ENCODE data around the gene RAB10. TPM values are rescaled to one million over a fixed set of nuclear protein-coding genes. Genes with fewer than 3 reads are reported as not detected.

Gene RAB10
- total and polyA plus RNA-seq, 4 donors: 37.6 to 149 (median 85.2) TPM

DNA sequence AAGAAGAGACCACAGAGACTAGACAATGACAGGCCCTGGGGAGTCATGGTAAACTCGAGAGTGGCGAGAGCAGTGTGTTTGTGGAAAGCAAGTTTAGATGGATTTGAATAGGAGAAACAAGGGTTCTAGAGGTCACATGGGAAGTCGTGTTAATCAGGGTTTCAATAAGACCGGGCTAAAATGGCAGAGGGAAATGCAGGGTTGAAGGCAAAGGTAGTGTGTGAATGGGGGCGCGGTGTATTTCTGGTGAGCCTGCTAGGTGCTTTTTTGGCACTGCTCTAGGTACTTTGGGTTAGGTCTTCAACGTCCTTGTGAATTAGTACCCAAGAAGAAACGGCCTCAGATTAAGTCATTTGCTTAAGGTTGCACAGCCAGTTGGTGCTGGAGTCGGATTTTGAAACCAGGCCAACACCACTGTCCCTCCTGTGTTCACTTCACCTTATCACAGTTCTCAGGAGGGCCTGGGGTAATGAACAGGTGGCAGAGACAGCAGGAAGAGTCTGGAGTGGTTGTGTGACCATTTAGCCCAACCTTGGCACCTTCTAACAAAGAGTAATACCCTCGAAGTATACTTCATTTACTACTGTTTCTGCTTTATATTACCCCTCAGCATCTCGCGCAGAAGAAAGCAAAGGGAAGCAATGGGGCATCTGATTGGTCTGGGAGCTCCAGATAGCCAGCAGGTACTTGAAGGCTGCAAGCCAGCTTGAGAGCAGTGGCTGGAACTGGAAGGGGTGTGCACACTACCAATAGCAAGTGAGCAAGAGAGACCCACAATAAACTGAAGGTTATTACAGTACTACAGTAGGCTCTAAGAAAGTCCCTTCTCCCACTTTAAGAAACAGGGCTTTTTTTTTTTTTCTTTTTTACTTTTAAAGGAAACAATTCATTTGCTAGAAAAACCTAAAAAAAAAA, 105.6 kb downstream of the RAB10 start:
- no peak overlapping the region for H3K9ac ChIP-seq (ENCODE audit: insufficient read depth in 1 of 2, low read length in 2 of 2)
- DNase-seq (peak; percentile 17 to 30 (median 24)), ATAC-seq (ENCODE audit: insufficient read depth, low FRiP score) (no peak)
- peaks cover 0 to 8% (median 2%) of the 10 kb centered on the region in 4 donors for H3K36me3 ChIP-seq (ENCODE audit: control insufficient read depth in 4 of 4, insufficient read depth in 4 of 4, low read length in 4 of 4)
- peaks cover 0 to 9% (median 3%) of the 10 kb centered on the region in 5 donors for H3K4me1 ChIP-seq (ENCODE audit: control insufficient read depth in 5 of 5, insufficient read depth in 5 of 5, low read length in 5 of 5)
- H3K9me3 ChIP-seq (ENCODE audit: control insufficient read depth in 4 of 4, insufficient read depth in 3 of 4, low read length in 3 of 4): no peaks in the 10 kb centered on the region
- H3K27me3 ChIP-seq (ENCODE audit: control insufficient read depth in 3 of 3, insufficient read depth in 3 of 3, low read length in 2 of 3): no peaks in the 10 kb centered on the region
- TF ChIP-seq, protein P1, sequence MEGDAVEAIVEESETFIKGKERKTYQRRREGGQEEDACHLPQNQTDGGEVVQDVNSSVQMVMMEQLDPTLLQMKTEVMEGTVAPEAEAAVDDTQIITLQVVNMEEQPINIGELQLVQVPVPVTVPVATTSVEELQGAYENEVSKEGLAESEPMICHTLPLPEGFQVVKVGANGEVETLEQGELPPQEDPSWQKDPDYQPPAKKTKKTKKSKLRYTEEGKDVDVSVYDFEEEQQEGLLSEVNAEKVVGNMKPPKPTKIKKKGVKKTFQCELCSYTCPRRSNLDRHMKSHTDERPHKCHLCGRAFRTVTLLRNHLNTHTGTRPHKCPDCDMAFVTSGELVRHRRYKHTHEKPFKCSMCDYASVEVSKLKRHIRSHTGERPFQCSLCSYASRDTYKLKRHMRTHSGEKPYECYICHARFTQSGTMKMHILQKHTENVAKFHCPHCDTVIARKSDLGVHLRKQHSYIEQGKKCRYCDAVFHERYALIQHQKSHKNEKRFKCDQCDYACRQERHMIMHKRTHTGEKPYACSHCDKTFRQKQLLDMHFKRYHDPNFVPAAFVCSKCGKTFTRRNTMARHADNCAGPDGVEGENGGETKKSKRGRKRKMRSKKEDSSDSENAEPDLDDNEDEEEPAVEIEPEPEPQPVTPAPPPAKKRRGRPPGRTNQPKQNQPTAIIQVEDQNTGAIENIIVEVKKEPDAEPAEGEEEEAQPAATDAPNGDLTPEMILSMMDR (IDR thresholded peaks at IDR 0.05; ENCODE audit: control extremely low read depth, extremely low read depth): no peak
- no peak overlapping the region for H3K27ac ChIP-seq (ENCODE audit: low read depth in 1 of 2, low read length in 1 of 2)
- H3K4me3 ChIP-seq: no peak overlapping the region
- 74 to 78% methylated on average over 12 of the region's 12 CpGs for WGBS, 2 donors

DNA sequence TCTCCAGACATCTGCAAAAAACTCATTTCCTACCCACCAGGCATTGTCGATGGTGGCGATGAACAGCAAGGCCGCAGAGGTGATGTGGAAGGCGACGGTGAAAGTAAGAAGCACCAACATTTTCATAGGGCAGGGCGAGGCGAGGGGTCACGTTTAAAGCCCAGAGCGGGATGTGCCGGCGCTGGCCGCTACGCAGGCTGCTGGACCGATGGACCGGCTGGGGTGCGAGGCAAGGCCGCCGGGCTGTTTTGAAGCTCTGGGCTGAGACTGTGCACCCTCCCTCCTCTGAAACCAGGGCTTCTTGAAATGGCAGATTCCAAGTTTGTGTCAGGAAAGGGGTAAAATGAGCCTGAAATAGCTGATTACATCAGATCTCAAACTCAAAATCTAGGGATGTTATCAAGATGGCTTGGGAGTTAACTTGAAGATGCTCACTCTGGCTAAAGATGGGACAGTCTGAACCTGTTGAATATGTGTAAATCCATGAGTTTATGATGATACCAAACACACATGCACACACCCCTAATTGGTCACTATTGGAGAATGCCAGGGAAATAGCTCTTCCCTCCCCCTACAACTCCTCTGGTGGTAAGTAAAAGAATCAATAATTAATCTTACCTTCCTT, 107.4 kb downstream of the RAB10 start:
- Histone ChIP-seq H3K27ac (ENCODE audit: low read depth in 1 of 2, low read length in 1 of 2) (no peak overlapping the region), H3K4me3 (no peak overlapping the region), H3K36me3 (ENCODE audit: control insufficient read depth in 4 of 4, insufficient read depth in 4 of 4, low read length in 4 of 4) (peaks cover 0 to 2% (median 0%) of the 10 kb centered on the region in 4 donors), H3K4me1 (ENCODE audit: control insufficient read depth in 5 of 5, insufficient read depth in 5 of 5, low read length in 5 of 5) (peaks cover 0 to 7% (median 3%) of the 10 kb centered on the region in 5 donors), H3K27me3 (ENCODE audit: control insufficient read depth in 3 of 3, insufficient read depth in 3 of 3, low read length in 2 of 3) (no peaks in the 10 kb centered on the region), H3K9ac (ENCODE audit: insufficient read depth in 1 of 2, low read length in 2 of 2) (no peak overlapping the region), H3K9me3 (ENCODE audit: control insufficient read depth in 4 of 4, insufficient read depth in 3 of 4, low read length in 3 of 4) (no peaks in the 10 kb centered on the region)
- ATAC-seq (ENCODE audit: insufficient read depth, low FRiP score) (no peak), DNase-seq (no peak)
- 92 to 93% methylated on average over 18 of the region's 18 CpGs for WGBS, 2 donors
- TF ChIP-seq, protein P1 (IDR thresholded peaks at IDR 0.05; ENCODE audit: control extremely low read depth, extremely low read depth): no peak

DNA sequence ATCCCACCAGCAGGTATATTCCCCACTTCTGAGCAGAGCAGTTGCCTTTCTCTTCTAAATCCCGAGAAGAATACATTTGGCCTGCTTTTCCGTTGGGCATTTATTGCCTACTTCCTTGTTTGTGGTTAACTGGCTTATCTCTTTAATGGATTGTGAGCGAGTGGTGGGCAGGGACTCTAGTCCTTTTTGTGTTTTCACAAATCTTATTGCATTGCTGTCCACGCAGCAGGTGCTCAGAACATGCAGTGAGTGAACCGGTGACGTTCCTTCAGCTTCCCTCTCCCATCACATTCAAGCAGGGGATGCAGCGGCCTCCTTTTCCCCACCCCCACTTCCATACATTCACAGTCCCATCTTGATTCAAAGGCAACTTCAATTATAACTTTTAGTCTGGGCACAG, 110.1 kb downstream of the RAB10 start:
- peaks cover 0 to 1% (median 0%) of the 10 kb centered on the region in 5 donors for H3K4me1 ChIP-seq (ENCODE audit: control insufficient read depth in 5 of 5, insufficient read depth in 5 of 5, low read length in 5 of 5)
- TF ChIP-seq, protein P1 (IDR thresholded peaks at IDR 0.05; ENCODE audit: control extremely low read depth, extremely low read depth): no peak
- H3K27me3 ChIP-seq (ENCODE audit: control insufficient read depth in 3 of 3, insufficient read depth in 3 of 3, low read length in 2 of 3): no peaks in the 10 kb centered on the region
- ATAC-seq (ENCODE audit: insufficient read depth, low FRiP score) (no peak), DNase-seq (no peak)
- H3K9ac ChIP-seq (ENCODE audit: insufficient read depth in 1 of 2, low read length in 2 of 2): no peak overlapping the region
- H3K36me3 ChIP-seq (ENCODE audit: control insufficient read depth in 4 of 4, insufficient read depth in 4 of 4, low read length in 4 of 4): peaks cover 0 to 2% (median 0%) of the 10 kb centered on the region in 4 donors
- 25 to 38% methylated on average over 7 of the region's 7 CpGs for WGBS, 2 donors
- H3K9me3 ChIP-seq (ENCODE audit: control insufficient read depth in 4 of 4, insufficient read depth in 3 of 4, low read length in 3 of 4): no peaks in the 10 kb centered on the region
- no peak overlapping the region for H3K27ac ChIP-seq (ENCODE audit: low read depth in 1 of 2, low read length in 1 of 2)
- no peak overlapping the region for H3K4me3 ChIP-seq
